ENCODE results near the gene TMPRSS11A.
A peak's percentile ranks its signal among the peaks of the same experiment; 100 is the strongest.

TMPRSS11A gene

DNA sequence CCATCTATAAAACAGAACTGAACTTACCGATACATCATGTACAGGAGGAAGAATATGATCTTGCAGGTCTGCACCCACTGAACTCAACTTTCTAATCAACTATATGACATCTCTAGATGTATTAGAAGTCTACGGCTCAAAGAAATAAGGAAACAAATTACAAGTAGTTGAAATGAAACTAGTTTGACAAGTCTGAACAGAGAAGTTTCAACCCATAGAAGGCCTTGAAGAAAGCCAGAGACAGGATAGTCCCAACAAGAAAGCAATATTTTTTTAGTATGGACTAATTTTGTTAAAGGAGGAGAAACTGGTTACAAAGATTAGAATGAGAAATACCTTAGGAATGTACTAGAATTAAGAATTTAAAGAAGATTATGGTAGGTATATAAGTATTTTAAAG is at the start of gene TMPRSS11A:
TMPRSS11A (minus strand) TSS at position 138 of the 400 bp plus-strand sequence; CDS start at position 38, 100 bp downstream.
- Histone ChIP-seq H2AFZ (ENCODE audit: low read length) (no peak within 1 kb of the TSS), H3K4me1 (ENCODE audit: low read length) (peaks cover 8% of the 10 kb centered on the region; the same call in 1 of the 2 replicates), H3K27ac (ENCODE audit: low read length) (no peak within 1 kb of the TSS), H3K9ac (ENCODE audit: low read length) (no peak within 1 kb of the TSS), H3K4me2 (ENCODE audit: low read depth, low read length) (no peak within 1 kb of the TSS), H3K9me3 (replicated peaks; ENCODE audit: insufficient read depth, low read length) (no peaks in the 10 kb centered on the region), H3K9me2 (replicated peaks; ENCODE audit: insufficient read depth, low read length) (no peaks in the 10 kb centered on the region), H3F3A (ENCODE audit: insufficient read depth, low read length) (no peaks in the 10 kb centered on the region), H4K20me1 (ENCODE audit: insufficient read depth, low read length) (no peaks in the 10 kb centered on the region), H3K27me3 (replicated peaks; ENCODE audit: insufficient read depth, low read length) (no peaks in the 10 kb centered on the region), H3K4me3 (ENCODE audit: low read length) (no peak within 1 kb of the TSS), H3K36me3 (replicated peaks; ENCODE audit: insufficient read depth, low read length) (no peaks in the 10 kb centered on the region), H3K79me2 (ENCODE audit: low read length) (no peaks in the 10 kb centered on the region)
- DNase-seq: no peak
- TF ChIP-seq EZH2 (optimal IDR thresholded peaks at IDR 0.05; ENCODE audit: low read depth, low read length) (no peak), CTCF (IDR thresholded peaks at IDR 0.05; ENCODE audit: low read length) (no peak), EZH2phosphoT487 (IDR thresholded peaks at IDR 0.05; ENCODE audit: low read length) (no peak)

GRCh38 chr4:68011684-68012083 is 48.4 kb upstream of the TMPRSS11A start:
- Histone ChIP-seq H4K20me1 (ENCODE audit: insufficient read depth, low read length) (no peaks in the 10 kb centered on the region), H3K79me2 (ENCODE audit: low read length) (no peaks in the 10 kb centered on the region), H3K36me3 (replicated peaks; ENCODE audit: insufficient read depth, low read length) (no peaks in the 10 kb centered on the region), H2AFZ (ENCODE audit: low read length) (no peak overlapping the region), H3F3A (ENCODE audit: insufficient read depth, low read length) (no peaks in the 10 kb centered on the region), H3K9me3 (replicated peaks; ENCODE audit: insufficient read depth, low read length) (no peaks in the 10 kb centered on the region), H3K4me3 (ENCODE audit: low read length) (no peak overlapping the region), H3K9ac (ENCODE audit: low read length) (no peak overlapping the region), H3K27me3 (replicated peaks; ENCODE audit: insufficient read depth, low read length) (no peaks in the 10 kb centered on the region), H3K27ac (ENCODE audit: low read length) (no peak overlapping the region), H3K9me2 (replicated peaks; ENCODE audit: insufficient read depth, low read length) (no peaks in the 10 kb centered on the region), H3K4me1 (ENCODE audit: low read length) (0 out of 2 replicates have a peak, but pooled peaks cover 7% of the 10 kb centered on the region), H3K4me2 (ENCODE audit: low read depth, low read length) (no peak overlapping the region)
- TF ChIP-seq EZH2 (optimal IDR thresholded peaks at IDR 0.05; ENCODE audit: low read depth, low read length) (no peak), CTCF (IDR thresholded peaks at IDR 0.05; ENCODE audit: low read length) (no peak), EZH2phosphoT487 (IDR thresholded peaks at IDR 0.05; ENCODE audit: low read length) (no peak)
- peak; percentile 82 for DNase-seq

- no peaks in the 10 kb centered on the region for H3K4me1 ChIP-seq (ENCODE audit: low read length)
- H3K27ac ChIP-seq (ENCODE audit: low read length): no peak overlapping the region
- no peak overlapping the region for H3K4me2 ChIP-seq (ENCODE audit: low read depth, low read length)
- peak; percentile 19 for DNase-seq
- H3K9me2 ChIP-seq (replicated peaks; ENCODE audit: insufficient read depth, low read length): no peaks in the 10 kb centered on the region
- H2AFZ ChIP-seq (ENCODE audit: low read length): no peak overlapping the region
- no peaks in the 10 kb centered on the region for H3K9me3 ChIP-seq (replicated peaks; ENCODE audit: insufficient read depth, low read length)
- no peaks in the 10 kb centered on the region for H3F3A ChIP-seq (ENCODE audit: insufficient read depth, low read length)
- H3K4me3 ChIP-seq (ENCODE audit: low read length): no peak overlapping the region
- TF ChIP-seq EZH2phosphoT487 (IDR thresholded peaks at IDR 0.05; ENCODE audit: low read length) (no peak), EZH2 (optimal IDR thresholded peaks at IDR 0.05; ENCODE audit: low read depth, low read length) (no peak), CTCF (IDR thresholded peaks at IDR 0.05; ENCODE audit: low read length) (no peak)
- H4K20me1 ChIP-seq (ENCODE audit: insufficient read depth, low read length): no peaks in the 10 kb centered on the region
- no peaks in the 10 kb centered on the region for H3K36me3 ChIP-seq (replicated peaks; ENCODE audit: insufficient read depth, low read length)
- H3K27me3 ChIP-seq (replicated peaks; ENCODE audit: insufficient read depth, low read length): no peaks in the 10 kb centered on the region
- no peaks in the 10 kb centered on the region for H3K79me2 ChIP-seq (ENCODE audit: low read length)
- no peak overlapping the region for H3K9ac ChIP-seq (ENCODE audit: low read length)
These were observed 39.6 kb upstream of the TMPRSS11A start for GRCh38 chr4:68002906-68003305.
